Stimulated activated naive CD4-positive, alpha-beta T cell treated with Interleukin-2 at 50 U/mL for 16 hours (primary cell): ENCODE results near the gene KLHL18.
A peak's percentile ranks its signal among the peaks of the same experiment; 100 is the strongest.
"Not testable (repeated sequence)": the region's sequence is repeated elsewhere in the genome, so short reads cannot be mapped to it uniquely, and the experiment has no call there.

ENCODE experiments used
- DNase-seq: peaks from one replicate; lab custom pipeline; 2025; lab: John Stamatoyannopoulos, UW

The KLHL18 gene

DNA sequence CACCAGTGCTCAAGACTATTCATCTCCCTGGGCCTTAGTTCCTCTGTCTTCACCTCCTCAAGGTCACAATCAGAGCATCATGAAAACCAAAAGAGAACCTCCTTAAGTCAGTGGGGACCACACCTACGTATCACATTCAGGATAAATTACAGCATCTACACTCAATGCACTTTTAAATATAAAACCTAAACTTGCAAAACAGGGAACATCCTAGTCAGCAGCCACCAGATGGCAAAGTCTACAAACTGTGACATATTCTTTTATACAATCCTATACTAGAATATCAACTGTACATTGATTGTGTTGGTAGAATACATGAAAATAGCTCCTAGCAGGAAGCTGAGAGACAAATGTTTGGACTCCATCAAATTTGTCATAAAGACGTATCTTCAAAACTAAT lies 8.1 kb upstream of the KLHL18 start:
- DNase-seq: no peak

DNA sequence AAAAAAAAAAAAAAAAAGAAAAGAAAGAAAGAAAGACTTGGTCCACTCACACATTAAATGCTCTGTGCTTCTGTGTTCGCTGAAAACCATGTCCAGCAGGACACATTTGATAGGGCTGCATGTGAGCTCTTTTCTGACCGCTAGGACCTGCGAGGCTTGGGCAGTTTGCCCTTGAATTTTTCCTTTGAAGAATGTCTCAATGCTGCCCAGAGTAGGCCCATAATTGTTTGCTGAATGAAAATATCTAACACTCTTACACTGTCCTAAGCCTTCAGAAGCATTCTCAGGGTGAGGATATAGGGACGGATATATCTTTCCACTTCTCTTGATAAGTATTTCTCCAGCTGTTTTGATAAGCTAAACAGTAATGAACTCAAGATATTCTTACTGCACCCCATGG lies 6.2 kb upstream of the KLHL18 start:
- no peak for DNase-seq

DNA sequence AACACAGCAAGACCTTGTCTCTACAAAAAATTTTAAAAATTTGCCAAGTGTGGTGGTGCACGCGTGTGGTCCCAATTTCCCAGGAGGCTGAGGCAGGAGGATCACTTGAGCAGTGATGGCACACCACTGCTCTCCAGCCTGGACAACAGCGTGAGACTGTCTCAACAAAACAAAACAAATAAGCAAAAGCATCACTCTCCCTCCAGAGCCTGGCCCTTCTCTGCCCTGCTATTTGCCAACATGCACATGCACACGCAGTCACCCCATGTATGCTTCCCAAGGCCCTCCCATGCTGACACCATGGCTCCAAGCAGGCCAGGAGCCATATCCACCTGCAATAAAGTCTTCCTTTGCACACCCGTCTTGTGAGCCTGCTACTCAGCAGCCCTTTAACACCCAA lies 2.2 kb upstream of the KLHL18 start:
- no peak for DNase-seq

DNA sequence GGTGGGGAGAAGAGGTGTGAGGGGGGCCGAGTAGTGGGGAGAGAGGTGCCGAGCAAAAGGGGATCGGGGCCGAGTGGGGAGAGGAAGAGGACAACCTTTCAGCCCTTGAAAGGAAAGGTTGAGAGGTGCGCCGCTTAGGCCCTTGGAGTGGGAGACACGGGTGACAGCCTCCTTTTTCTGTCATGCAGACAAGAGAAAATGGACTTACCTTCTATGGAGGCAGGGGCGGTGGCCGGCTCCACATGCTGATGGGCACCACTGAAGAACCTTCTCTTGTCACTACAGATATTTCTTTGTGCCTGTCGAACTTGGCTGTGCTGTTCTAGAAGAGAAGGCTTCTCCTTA lies 421 bp downstream of the KLHL18 start:
- DNase-seq: peak; percentile 29

DNA sequence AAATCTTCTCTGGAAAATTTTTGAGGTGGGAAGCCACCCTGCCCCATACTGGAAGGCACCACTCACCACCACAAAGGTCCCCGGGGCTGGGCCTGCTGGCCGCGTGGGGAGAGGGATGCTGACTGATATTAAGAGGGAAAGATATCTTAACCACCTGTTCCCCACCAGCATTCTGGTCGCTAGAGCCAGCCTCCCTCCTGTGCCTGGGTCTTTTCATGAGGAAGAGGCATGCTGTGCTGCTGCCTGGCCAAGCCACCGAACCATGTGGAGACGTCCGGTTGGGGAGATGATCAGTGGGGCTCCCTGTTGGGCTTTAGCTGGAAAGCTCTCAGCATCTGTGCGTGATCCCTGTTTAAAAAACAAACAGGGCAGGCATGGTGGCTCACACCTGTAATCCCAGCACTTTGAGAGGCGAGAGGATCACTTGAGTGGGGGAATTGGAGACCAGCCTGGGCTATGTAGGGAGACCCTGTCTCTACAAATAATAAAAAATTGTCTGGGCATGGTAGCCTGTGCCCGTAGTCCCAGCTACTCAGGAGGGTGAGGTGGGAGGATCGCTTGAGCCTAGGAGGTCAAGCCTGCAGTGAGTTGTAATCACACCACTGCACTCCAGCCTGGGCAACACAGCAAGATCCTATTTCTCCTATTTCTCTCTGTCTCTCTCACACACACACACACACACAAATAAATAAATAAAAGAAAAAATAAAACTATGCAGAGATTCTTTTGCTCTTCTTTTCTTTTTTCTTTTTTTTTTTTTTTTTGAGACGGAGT lies 1.0 kb downstream of the KLHL18 start:
- peak; percentile 16 for DNase-seq

DNA sequence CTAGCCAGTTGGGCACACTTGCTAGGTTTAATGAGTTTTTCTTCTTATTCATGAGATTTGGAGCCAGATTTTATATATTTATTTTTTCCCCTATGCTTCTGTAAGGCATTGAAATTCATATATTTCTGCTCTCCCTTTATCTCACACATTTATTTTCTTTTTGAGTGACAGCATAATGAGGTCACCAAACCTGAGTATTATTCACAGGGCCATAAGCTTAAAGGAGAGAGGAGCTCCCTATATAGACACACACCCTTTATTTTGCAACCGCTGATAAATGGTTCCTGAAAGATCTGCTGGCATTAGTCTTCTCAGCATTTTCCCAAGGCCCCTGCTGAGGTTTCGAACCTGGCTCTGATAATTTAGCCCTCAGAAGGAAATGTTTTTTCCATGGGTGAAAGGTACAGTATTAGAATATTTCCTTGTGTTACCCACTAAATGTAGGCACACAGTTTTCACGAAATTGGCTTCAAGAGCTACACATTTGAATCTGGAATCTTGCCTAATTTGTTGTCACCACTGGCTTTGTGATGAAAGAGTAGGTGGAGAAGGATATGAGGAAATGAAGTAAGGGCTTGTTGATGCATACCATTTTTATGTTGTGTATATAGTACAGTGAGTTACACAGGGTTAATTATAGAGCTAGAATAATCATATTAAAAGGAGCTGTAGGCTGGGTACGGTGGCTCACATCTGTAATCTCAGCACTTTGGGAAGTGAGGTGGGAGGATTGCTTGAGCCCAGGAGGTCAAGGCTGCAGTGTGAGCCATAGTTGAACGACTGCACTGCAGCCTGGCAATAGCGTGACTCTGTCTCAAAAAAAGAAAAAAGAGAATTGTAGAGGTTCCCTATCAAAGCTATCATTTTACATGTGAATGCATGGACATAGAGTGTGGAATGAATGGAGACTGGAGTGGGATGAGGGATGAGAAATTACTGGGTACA lies 6.5 kb downstream of the KLHL18 start:
- DNase-seq: no peak

DNA sequence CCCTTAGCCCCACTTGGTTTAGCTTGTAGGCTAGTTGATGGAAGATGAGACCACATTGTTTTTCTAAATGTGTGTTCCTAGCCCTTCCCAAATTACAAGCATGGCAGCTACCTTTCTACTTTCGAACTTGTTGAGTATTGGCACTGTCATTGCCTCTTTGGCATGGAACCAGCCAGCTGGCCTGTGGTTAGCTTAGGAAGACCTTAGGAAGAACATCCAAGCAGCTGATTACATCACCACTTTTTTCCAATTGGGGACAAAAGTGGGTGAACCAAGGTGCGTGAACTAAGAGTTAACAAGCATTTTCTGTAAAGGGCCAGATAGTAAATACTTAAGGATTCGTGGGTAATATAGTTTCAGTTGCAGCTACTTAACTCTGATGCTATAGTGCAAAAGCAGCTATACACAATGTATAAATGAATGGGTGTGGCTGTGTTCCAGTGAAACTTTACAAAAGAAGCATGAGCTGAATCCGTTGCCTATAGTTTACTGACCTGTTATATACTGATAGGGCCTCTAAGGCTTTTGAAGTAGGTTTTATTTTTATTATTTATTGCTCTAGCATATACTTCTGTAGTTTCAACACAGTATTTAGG lies 8.5 kb downstream of the KLHL18 start:
- DNase-seq: no peak

DNA sequence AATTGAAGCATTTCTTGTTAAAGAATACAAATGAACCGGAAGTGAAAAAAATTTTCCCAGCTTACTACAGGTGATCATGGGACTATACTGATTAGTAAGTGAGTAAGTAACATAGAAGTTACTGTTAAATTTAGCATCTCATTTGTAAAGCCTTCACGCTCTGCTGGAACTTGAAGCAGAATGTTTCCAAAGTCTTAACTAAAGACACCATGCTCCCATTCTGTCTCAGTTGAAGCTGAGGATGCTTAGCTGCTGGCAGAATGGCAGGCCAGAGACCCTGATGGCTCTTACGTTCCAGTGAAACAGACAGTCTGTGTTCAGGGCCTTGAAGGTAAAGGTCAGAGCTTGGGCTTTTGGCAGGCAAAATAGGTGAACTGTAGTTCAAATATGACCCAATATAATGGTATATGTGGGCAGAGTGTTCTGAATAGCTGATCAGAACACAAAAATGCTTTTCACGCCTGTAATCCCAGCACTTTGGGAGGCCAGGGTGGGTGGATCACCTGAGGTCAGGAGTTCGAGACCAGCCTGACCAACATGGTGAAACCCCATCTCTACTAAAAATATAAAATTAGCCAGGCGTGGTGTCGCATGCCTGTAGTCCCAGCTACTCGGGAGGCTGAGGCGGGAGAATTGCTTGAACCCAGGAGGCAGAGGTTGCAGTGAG lies 9.1 kb downstream of the KLHL18 start:
- DNase-seq: not testable (repeated sequence)

DNA sequence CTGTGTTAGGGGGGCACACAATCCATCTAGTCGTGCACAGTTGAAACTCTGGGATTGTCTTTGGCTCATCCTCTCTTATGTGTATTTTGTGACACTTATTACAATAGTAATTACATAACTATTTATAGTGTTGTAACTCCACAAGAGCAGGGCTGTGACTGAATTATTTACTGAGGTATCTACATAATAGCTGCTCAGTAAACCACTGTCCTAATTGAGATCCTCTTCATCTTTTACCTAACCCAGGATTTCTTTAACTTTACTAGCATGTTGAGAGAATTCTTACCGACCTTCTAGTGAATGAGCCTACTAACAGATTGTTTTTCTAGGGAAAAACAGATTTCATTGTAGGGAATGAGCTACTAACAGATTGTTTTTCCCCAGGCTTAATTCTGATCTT lies 11.1 kb downstream of the KLHL18 start:
- DNase-seq: no peak

DNA sequence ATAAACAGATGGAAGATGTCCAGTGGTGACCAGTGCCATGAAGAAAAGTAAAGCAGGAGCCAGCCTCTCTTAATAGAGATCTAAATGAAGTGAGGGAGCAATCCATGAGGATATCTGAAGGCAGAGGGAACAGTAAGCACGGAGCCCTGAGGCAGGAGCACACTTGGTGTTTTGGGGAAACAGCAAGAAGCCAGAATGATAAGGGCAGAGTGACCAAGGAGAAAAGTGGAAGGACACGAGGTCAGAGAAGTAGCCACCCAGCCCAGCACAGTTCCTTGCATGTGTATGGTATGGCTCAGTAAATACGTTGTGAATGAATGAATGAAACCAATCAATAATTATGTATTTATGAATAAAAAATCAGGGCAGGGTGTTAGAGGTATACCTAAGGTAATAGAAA lies 11.6 kb downstream of the KLHL18 start:
- no peak for DNase-seq

DNA sequence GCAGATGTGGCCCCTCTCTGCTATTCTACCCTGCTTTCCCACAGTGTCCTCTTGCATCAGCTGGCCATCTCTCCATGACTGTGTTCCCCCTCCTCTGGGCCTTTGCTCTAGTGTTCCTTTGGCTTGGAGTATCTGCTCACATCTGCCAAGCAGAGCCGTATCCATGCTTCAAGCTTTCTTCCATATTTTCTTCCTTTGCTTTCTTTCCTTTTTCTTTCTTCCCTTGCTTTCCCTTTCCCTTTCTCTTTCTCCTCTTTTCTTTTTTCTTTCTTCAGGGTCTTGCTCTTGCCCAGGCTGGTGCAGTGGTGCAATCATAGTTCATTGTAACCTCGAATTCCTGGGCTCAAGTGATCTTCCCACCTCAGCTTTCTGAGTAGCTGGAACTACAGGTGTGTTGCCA lies 12.6 kb downstream of the KLHL18 start:
- no peak for DNase-seq

DNA sequence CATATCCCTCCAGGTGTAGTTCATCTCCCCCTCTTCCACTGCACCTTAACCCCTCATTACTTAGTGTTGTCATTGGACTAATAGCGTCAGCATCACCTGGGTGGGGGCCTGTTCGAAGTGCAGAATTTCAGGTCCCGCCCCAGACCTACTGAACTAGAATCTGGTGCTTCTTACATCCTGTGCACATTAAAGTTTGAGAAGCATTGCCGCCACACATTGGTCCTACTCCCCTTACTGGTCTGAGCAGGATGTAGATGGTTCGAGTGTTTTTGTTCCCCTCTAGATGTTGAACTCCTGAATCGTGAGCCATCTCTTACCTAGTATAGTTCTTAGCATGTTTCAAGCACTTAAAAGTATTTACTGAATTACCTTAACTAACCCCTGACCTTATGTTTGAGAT lies 13.2 kb downstream of the KLHL18 start:
- DNase-seq: no peak

DNA sequence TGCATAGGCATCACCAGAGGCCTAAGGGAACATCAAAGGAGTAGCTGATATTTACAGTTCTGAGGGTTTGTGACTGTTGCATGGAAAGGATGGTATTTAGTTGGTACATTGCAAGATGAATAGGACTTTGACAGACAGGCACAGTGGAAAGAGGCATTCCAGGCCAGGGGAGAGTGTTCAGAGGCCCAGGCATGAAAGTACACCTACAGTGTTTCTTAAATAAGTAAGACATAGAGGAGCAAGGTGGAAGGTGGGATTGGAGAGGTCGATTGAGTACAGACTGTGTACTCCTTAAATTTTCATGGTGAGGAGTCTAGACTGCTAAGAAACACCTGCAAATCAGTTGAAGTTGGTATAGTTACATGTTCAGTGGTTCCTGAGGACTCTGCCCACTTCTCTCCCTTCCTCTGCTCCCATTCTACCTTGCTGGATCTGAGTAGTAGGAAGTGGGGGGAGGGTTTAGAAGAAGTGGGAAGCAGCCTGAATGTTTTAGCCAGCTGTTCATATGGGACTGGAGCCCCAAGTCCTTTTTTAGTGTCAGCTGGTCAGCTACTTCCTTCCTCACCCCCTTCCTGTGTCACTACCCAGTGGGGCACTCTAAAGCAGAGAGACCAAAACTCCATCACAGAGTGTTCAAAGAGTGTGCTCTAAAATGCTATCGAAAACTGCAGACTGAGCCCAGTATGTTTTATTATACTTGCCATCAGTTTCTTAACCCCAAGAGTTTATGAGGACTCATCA lies 14.0 kb downstream of the KLHL18 start:
- DNase-seq: no peak

DNA sequence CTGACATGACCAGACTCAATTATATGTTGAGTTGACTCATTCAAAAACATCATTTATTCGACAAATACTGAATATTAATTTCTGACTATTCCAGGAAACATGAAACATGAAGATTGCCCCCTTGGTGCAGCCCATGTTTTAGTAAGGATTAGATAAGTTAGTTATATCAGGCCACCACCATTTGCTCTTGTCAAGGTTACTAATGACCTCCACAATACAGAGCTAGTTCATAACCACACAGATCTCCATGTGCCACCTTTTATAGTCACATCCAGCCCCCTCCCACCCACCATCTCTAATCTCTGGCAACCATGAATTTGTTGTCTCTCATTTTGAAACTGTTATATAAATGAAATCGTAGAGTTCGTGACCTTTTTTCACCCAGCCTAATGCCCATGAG lies 15.7 kb downstream of the KLHL18 start:
- no peak for DNase-seq

DNA sequence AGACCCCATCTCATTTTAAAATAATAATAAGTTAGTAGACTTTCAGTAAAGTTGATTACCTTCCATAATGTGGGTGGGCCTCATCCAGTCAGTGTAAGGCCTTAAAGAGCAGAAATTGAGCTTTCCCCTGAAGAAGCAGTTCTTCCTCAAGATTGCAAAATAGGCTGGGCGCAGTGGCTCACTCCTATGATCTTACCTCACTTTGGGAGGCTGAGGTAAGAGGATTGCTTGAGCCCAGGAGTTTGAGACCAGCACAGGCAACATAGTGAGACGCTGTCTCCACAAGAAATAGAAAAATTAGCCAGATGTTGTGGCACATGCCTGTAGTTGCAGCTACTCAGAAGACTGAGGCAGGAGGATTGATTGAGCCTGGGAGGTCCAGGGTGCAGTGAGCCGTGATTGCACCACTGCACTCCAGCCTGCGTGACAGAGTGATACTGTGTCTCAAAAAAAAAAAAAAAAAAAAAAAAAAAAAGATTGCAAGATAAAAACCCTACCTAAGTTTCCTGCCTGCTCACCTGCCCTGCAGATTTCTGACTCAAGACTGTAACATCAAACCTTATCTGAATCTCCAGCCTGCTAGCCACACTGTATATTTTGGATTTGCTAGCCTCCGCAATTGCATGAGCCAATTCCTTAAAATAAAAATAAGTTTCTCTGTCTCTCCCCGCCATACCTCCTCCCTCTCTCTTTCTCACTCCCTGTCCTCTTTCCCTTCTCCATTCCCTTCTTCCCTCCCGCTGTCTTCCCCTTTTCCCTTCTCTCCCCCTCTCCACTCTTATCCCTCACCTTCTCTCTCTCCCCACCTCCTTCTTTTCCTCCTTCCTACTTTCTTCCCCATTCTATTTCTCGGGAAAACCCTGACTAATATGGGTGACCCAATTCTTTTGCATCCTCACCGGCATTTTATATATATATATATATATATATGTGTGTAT lies 16.9 kb downstream of the KLHL18 start:
- no peak for DNase-seq

DNA sequence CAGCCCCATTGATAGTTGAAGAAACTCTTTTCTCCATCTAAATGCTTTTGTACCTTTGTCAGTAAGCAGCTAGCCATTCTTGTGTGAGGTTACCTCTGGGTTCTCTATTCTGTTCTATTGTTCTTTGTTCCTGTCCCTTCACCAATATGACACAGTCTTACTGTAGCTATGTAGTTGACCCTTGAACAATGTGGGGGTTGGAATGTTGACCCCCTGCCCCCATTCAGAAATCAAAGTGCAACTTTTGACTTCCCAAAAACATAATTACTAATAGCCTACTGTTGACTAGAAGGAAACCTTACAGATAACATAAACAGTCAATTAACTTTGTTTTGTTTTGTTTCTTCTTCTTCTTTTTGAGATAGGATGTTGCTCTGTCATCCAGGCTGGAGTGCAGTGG lies 18.7 kb downstream of the KLHL18 start:
- no peak for DNase-seq

DNA sequence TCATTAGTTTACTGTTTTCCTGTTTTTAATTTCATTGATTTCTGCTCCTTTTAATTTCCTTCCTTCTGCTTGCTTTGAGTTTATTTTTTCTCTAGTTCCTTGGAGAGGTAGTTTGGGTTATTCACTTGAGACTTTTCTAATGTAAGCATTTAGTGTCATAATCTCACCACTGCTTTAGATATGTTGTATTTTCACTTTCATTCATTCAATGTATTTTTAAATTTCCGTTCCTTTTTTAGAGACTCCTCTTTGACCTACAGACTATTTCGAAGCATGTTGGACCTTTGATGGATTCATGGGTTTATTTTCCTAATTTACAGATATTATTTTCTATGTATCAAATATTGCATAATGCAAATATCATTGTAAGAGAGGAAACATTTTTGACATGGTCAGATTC lies 23.3 kb downstream of the KLHL18 start:
- no peak for DNase-seq

DNA sequence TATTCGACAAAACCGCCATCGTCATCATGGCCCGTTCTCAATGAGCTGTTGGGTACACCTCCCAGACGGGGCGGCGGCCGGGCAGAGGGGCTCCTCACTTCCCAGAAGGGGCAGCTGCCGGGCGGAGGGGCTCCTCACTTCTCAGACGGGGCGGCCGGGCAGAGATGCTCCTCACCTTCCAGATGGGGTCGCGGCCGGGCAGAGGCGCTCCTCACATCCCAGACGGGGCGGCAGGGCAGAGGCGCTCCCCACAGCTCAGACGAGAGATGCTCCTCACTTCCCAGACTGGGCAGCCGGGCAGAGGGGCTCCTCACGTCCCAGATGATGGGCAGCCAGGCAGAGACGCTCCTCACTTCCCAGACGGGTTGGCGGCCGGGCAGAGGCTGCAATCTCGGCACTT lies 26.5 kb downstream of the KLHL18 start:
- not testable (repeated sequence) for DNase-seq

DNA sequence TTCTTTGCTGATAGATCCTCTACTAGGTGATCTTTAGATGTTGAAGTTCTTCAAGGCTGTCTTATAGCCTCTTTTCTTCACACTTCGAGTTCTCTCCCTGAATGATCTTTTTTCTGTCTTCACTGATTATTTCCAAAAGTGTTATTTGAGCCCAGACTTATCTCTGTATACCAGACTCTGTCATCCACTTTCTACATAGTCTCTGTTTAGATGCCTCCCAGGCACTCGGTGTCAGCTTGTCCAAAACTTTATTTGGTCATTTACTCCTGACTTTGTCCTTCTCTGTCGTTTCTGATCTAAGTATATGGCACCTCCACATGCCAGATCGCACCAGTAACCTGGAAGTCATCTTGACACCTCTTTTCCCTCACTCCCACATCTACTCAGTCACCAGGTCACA lies 27.6 kb downstream of the KLHL18 start:
- no peak for DNase-seq

DNA sequence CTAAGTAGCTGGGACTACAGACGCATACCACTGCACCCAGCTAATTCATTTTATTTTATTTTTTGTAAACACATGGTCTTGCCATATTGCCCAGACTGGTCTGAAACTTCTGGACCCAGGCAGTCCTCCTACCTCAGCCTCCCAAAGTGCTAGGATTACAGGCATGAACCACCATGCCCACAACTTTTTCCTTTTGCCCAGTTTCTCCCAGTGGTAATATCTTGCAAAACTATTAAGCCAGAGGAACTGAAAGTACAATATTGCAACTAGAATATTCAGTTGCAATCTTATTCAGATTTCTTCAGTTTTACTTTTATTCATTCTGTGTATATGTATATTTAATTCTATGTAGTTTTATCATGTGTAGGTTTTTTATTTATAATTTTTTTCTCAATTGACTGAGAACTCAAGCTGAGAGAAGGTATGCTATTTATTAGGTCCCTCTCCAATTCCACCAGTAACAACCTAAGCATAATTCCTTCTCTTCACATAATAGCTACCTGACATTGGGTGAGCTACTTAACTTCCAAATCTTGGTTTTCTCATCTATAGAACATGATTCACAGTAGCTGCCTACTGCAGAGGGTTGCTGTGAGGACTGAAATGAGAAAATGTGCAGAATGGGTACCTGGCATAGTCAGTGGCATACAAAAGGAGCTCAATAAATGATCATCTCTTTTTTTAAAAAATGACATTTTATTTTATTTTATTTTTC lies 30.8 kb downstream of the KLHL18 start:
- DNase-seq: no peak
